H1 (cell line): ENCODE results near the gene SH3PXD2B. TPM values are rescaled to one million over a fixed set of nuclear protein-coding genes. Genes with fewer than 3 reads are reported as not detected.

Experiments
- BRCA1 ChIP-seq: IDR thresholded peaks from 2 replicates; pipeline ENCODE4 v1.6.1; 2012; ENCODE audit warnings: low read depth, low read length, improper control_type of control experiment
- EP300 ChIP-seq, 2 experiments: IDR thresholded peaks; 1 replicate in 1 of 2; 2 replicates in 1 of 2; pipeline ENCODE4 v1.6.1; 2011 to 2012; ENCODE audit warnings: low read depth in 2 of 2, low read length in 2 of 2, mild to moderate bottlenecking in 2 of 2, borderline replicate concordance in 1 of 2, inconsistent platforms in 1 of 2, moderate library complexity in 1 of 2
- KDM4A ChIP-seq: IDR thresholded peaks from one replicate; pipeline ENCODE4 v1.7.1; 2012; ENCODE audit warnings: low read depth, mild to moderate bottlenecking, moderate library complexity, low read length, inconsistent platforms; ENCODE audit not compliant: severe bottlenecking
- KDM5A ChIP-seq: fragments of 200-600 bp; IDR thresholded peaks from 2 replicates; pipeline ENCODE4 v1.7.1; 2012; ENCODE audit warnings: mild to moderate bottlenecking, low read length, inconsistent platforms, mixed read lengths
- RBBP5 ChIP-seq: IDR thresholded peaks from 2 replicates; pipeline ENCODE4 v1.7.1; 2012; ENCODE audit warnings: low read depth, mild to moderate bottlenecking, inconsistent platforms, low read length, moderate library complexity, borderline replicate concordance
- RFX5 ChIP-seq: IDR thresholded peaks from 2 replicates; pipeline ENCODE4 v1.6.1; 2011; ENCODE audit warnings: low read depth, low read length, improper control_type of control experiment, borderline replicate concordance
- RNF2 ChIP-seq: fragments of 200-900, 300-1000 bp; sonication (generic); IDR thresholded peaks from 2 replicates; pipeline ENCODE4 v1.7.1; 2016; ENCODE audit warnings: borderline replicate concordance, low read depth, mild to moderate bottlenecking, antibody characterized with exemption, low read length; ENCODE audit not compliant: poor library complexity, severe bottlenecking; ENCODE audit errors: missing control alignments
- SIX5 ChIP-seq: IDR thresholded peaks from 2 replicates; pipeline ENCODE4 v1.6.1; 2011; ENCODE audit warnings: mild to moderate bottlenecking, low read depth, low read length
- SP4 ChIP-seq: IDR thresholded peaks from 2 replicates; pipeline ENCODE4 v1.6.1; 2012; ENCODE audit warnings: low read length, inconsistent platforms
- TAF7 ChIP-seq: optimal IDR thresholded peaks from 2 replicates; pipeline ENCODE3; 2011; ENCODE audit warnings: low read depth, mild to moderate bottlenecking, inconsistent platforms, low read length, moderate library complexity, borderline replicate concordance
- ZNF274 ChIP-seq: IDR thresholded peaks from 2 replicates; pipeline ENCODE4 v1.7.0; 2012; ENCODE audit warnings: low read length, borderline replicate concordance; ENCODE audit errors: extremely low read depth
- polyA plus RNA-seq, 7 experiments: library from polyadenylated mRNA; depleted of rRNA in 3 of 7; stranded (reverse) in 5 of 7; unstranded in 2 of 7; fragments of >200 nt in 5 of 7; fragments of 200-250 nt in 2 of 7; gene quantifications; 1 replicate in 5 of 7; 2 replicates in 1 of 7; 4 replicates in 1 of 7; pipeline versions ENCODE4 v1.2.1 to v1.2.3, GENCODE V29; 2011 to 2013; ENCODE audit warnings: missing spikeins in 2 of 7, mixed read lengths in 2 of 7
- total RNA-seq: library from RNA; stranded (reverse); fragmentation: NEBNext Ultra II Directional; extraction: Animal tissue kit (Norgen Biotek cat#: 25700); gene quantifications from 2 replicates; pipeline ENCODE4 v1.2.1, GENCODE V29; 2021
- TF ChIP-seq, protein P1 (sequence below): IDR thresholded peaks from 2 replicates; pipeline ENCODE4 v1.6.1; 2012; ENCODE audit warnings: inconsistent platforms

SH3PXD2B gene
- total and polyA plus RNA-seq, 2 of the 8 experiments (the other 6 are each of a cell fraction or from before 2014, with no cell fraction given) = 32.9 to 72.9 TPM

- TF ChIP-seq BRCA1 (no peak), RBBP5 (peak; percentile 35; the same call in 1 of the 2 replicates), ZNF274 (no peak), EP300 (IDR thresholded peaks at IDR 0.05; ENCODE audit: borderline replicate concordance in 1 of 2, low read depth in 2 of 2, low read length in 2 of 2) (no peak), KDM4A (peak; percentile 22), RNF2 (no peak), KDM5A (no peak), SP4 (no peak), TAF7 (no peak), SIX5 (no peak), RFX5 (no peak)
- TF ChIP-seq, protein P1, sequence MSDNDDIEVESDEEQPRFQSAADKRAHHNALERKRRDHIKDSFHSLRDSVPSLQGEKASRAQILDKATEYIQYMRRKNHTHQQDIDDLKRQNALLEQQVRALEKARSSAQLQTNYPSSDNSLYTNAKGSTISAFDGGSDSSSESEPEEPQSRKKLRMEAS = no peak
Observed at GRCh38 chr5:172284611-172284980, 169.7 kb downstream of the SH3PXD2B start (continued).
